HG02798 (cell line): ENCODE results near the gene OR10R2.
"Not testable (repeated sequence)": the region's sequence is repeated elsewhere in the genome, so short reads cannot be mapped to it uniquely, and the experiment has no call there.

Experiments
- ATAC-seq: cut with Tn5 transposase; IDR thresholded peaks from one replicate; pipeline ENCODE4 v1.9.1; 2021; ENCODE audit warnings: mild to moderate bottlenecking; ENCODE audit not compliant: unreplicated experiment, poor library complexity

The OR10R2 gene

GRCh38 chr1:158471920-158472319 lies at the start of gene OR10R2:
Gene OR10R2, plus strand, starts transcription at chr1:158472220. Its CDS starts 106 bp downstream, at chr1:158472326.
- no peak for ATAC-seq

GRCh38 chr1:158425027-158425426 lies 47.0 kb upstream of the OR10R2 start:
- no peak for ATAC-seq

GRCh38 chr1:158426137-158426536 lies 45.9 kb upstream of the OR10R2 start, which contains the start of gene OR10K2:
Gene OR10K2, minus strand, starts transcription at chr1:158426237. Its CDS starts 5,371 bp downstream, at chr1:158420866.
- ATAC-seq: no peak

GRCh38 chr1:158430163-158430562 lies 41.9 kb upstream of the OR10R2 start:
- ATAC-seq: not testable (repeated sequence)

- no peak for ATAC-seq
Observed at GRCh38 chr1:158434741-158435140, 37.3 kb upstream of the OR10R2 start.

- ATAC-seq: no peak
Observed at GRCh38 chr1:158445376-158445775, 26.6 kb upstream of the OR10R2 start.

GRCh38 chr1:158454537-158454936 lies 17.5 kb upstream of the OR10R2 start:
- no peak for ATAC-seq

- ATAC-seq: no peak
Observed at GRCh38 chr1:158457246-158457645, 14.8 kb upstream of the OR10R2 start.

GRCh38 chr1:158458263-158458662 lies 13.8 kb upstream of the OR10R2 start:
- ATAC-seq: no peak

- ATAC-seq: no peak
Observed at GRCh38 chr1:158461534-158461933, 10.5 kb upstream of the OR10R2 start, which contains the start of gene OR10K1. Gene OR10K1, plus strand, starts transcription at chr1:158461834. Its CDS starts 3,728 bp downstream, at chr1:158465562.

- ATAC-seq: no peak
Observed at GRCh38 chr1:158485455-158485854, 13.4 kb downstream of the OR10R2 start.

GRCh38 chr1:158491316-158491715 lies 19.3 kb downstream of the OR10R2 start:
- no peak for ATAC-seq

- ATAC-seq: no peak
Observed at GRCh38 chr1:158493054-158493453, 21.0 kb downstream of the OR10R2 start.

- ATAC-seq: no peak
Observed at GRCh38 chr1:158494796-158495195, 22.8 kb downstream of the OR10R2 start.

- no peak for ATAC-seq
Observed at GRCh38 chr1:158496374-158496773, 24.4 kb downstream of the OR10R2 start.

GRCh38 chr1:158506369-158506987 lies 34.5 kb downstream of the OR10R2 start:
- ATAC-seq: peak; percentile 63

- ATAC-seq: no peak
Observed at GRCh38 chr1:158507511-158507910, 35.5 kb downstream of the OR10R2 start.

- no peak for ATAC-seq
Observed at GRCh38 chr1:158509471-158510156, 37.6 kb downstream of the OR10R2 start.

GRCh38 chr1:158516966-158517365 lies 44.9 kb downstream of the OR10R2 start:
- no peak for ATAC-seq

- no peak for ATAC-seq
Observed at GRCh38 chr1:158520021-158520420, 48.0 kb downstream of the OR10R2 start.

- ATAC-seq: no peak
Observed at GRCh38 chr1:158520955-158521665, 49.1 kb downstream of the OR10R2 start.
